ENCODE results near the gene AP5Z1.
A peak's percentile ranks its signal among the peaks of the same experiment; 100 is the strongest.

Gene AP5Z1

DNA sequence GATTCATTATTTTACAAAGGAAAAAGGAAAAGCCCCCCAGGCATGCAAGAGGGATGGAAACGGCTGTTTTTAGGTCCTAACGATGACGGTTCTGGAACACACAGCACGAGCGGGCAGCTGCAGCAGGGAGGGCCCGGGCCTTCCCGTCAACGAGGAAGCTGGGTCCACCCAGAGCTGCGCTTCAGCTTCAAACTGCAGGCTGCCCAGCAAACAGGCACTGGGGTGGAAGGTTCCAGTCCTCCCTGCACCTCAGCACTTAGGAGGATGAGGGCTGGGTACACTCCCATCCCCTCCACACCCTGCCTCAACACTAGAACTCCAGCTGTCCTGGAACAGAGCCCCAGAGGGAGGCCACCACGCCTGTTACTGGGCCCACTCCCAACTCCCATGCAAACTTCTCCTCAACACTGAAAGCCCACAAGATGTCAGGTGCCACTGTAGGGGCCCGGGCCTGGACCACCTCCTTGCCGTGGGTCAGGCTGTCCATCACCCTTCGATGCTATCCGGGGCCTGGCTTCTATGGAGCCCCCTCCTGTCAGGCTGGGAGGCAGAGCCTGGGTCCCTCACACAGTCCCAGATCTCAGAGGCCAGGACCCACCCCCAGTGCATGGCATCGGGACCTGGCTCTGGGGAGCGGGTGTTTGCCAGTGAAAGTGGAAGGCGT, 53.4 kb downstream of the AP5Z1 start:
- DNase-seq = no peak

DNA sequence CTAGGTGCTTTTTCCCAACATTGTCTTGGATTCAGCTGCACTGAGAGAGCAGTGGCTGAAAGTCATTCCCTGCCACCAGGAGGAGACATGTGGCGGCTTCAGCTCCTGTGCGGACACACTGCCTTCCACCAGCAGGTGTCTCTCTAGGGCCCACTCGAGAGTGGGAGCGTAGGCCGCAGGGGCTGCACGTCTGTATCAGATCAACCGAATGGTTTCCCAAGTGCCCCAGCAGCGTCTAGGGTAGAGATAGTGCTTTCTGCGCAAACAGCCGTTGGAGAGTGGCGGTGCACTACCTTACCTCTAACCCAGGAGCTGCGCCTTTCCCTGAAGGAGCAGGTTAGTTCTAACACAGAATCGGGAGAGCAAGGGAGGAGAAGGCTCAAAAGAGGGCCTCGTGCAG, 54.8 kb downstream of the AP5Z1 start:
- DNase-seq = peak; percentile 60

DNA sequence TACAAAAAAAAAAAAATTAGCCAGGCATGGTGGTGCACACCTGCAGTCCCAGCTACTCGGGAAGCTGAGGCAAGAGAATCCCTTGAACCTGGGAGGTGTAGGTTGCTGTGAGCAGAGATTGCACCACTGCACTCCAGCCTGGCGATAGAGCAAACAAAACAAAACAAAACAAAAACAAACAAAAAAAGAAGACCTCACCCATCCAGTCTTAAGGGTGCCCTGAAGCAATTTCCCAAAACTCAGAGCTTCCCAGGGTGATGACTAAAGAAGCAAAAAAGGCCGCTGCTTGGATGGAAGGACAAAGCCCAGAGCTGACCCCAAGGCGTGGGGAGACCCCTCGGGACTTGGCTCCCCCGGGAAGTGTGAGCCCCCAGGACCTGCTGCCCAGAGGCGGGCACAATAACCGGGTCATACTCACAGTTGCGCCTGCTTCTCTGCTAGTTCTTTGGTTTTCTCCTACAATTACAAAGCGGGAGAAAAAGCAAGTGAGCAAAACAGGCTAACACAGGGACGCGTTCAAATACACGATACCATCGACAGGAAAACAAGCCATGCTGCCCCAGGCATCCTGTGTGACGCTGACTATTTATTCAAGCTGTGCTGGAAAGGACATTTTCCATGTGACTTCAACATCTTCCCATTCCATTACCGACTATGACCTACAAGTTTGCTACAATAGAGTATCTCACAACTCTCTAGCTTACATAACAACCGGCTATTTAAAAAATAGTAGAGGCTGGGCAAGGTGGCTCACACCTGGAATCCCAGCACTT, 56.5 kb downstream of the AP5Z1 start:
- no peak for DNase-seq

DNA sequence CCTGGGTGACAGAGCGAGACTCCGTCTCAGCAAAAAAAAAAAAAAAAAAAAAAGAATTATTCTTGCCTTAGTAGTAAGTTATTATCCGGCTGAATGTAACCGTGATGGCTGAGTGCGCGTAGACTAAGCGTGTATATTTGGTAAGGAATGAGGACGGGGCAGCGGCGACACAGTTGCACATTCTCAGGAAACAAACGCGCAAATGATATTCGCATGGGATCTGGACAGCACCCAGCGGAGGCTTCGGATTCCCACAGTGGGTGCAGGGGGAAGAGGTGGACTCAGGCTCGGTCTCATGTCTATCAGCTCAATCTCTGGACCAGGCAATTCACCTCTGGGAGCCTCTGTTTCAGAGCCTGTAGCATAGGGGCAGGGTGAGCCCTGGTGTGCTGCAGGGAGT, 57.3 kb downstream of the AP5Z1 start:
- no peak for DNase-seq

DNA sequence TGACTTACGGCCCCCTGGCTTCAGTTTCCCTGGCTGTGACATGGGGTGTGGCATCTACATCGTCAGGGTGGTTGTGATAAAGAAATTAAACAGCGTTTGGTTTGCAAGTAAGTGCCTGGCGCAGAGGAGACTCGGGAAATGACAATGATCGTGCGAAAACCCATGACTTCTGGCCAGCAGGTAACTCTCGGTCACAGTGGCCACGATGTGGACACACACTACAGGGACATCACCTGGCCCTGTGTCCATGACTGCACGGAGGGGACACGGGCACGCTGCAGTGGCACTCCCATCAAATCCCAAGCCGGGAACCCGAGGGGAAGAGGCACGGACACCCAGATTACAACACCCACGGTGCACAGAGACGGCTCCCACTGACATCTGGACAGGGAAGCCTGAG, 57.8 kb downstream of the AP5Z1 start:
- DNase-seq = no peak

DNA sequence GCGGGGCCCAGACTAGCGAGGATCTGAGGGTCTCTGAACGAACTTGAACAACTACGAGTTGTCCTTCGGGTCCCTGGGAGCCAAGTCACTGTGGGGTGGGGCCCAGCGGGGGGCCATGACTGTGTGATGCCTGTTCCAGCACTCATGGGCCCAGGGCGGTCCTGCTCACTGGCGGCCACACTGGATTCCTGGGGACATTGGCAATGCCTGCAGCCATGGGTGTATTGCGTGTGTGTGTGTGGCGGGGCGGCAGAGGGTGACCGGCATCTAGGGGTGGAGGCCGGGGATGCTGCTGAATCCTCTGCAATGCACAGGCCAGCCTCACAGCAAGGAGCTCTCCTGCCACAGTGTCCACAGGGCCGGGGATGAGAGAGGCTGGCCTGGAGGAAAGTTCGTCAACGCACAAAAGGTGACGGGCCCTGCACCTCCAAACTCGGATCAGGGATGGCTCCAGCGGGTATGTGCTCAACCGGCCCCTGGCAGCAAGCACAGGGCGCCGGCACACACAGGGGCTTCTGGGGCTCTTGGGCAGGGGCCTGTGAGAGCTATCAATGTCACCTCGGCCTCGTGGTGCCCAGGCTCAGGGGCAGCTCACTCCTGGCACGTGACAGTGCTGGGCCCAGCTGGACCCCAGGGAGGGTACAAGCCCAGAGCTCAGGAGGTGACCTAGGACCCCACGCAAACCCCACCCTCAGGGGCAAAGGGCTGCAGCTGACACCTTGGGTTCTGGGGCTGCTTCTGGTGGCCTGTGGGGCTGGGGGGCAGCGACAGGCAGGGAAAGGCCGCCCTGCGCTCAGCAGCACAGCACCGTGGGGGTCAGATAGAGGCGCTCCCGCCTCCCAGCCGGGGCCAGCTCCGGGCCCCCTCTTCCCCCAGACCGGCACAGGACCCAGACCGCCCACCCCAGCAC, 58.5 kb downstream of the AP5Z1 start:
- no peak for DNase-seq

DNA sequence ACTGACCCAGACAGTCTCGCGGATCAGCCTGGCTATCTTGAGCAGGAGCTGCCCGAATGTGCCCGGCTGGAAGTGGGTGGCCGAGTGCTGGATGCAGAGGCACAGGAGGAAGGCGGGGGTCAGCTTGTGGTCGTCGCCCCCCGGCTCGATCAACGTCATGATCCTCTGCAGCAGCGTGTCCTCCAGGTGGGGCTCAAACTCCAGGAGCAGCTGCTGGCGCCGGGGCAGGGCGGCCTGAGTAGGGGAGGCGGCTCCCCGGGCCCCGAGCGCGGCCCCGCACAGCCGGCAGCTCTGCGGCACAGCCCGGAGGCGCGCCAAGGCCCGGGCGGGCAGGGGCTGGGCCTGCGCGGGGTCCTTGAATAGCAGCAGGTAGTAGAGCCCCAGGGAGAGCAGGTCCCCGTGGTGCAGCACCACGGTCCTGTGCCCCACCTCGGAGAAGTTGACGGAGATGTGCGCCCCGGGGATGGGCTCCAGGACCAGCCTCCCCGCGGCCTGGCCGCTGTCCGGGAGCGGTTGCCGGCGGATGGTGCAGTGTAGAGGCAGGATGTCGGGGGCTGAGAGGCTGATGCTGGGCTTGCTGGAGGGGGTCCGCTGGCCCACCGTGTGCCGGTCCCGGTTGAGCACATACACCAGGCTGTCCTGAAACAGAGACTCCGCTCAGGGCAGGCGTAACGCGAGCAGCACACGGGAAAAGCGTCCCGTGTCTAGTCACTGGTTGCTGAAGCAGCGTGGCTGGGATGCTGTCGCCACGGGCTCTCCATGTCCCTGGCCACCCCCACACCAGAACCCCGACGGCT, 59.4 kb downstream of the AP5Z1 start:
- DNase-seq = no peak

DNA sequence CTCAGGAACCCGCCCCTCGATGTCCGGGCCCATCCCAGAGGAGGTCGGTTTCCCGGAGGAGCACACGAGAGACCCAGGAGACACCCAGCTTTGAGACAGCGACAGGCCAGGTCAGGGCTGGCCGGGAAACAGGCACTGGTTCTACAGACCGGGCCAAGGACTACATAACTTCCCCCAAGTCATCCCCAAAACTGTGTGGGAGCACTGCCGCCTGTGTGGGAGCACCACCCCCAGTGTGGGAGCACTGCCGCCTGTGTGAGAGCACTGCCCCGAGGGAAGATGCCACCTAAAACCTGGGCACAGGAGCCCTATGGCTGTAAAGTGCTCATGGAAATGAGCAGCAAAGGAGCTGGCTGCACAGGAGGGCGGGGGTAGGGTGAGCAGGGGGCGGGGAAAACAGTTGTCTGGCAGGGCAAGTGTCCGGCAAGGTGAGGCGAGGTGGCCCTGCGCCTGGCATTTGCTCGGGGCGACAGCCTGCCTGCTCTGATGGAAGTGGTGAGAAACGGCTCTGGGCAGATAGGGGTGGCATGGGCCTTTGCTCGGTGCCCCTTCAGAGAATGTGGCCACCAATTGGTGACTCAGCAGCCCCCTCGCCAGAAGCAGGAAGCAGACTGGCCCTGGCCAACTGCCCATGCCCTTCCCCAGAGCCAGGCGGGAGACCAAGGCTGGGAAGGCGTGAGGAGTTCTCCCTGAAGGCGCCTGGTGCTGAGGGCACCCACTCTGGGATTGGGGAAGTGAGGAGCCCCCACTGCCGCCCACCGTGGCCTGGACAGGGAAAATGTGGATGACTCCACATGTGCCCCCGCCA, 60.2 kb downstream of the AP5Z1 start:
- DNase-seq = no peak

DNA sequence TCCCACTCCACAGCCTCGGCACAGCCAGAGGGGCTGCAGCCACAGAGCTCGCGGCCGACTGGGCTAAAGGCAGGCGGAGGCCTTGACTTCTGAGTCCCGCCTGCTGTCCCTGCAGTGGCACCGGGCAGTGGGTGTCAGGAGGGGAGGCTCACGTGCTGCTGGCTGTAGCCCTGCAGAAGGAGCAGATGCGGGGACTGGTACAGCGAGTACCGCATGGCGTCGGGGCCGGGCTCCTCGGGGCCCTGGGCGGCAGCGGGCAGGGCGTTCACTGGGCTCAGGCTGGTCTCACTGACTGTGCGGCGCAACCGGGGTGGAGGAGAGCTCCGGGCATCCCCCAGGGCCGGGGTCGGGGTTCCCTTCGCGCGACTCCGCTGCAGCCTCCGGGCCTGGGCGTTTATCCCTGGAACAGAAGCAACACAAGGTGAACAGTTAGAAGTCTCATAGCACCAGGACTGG, 60.8 kb downstream of the AP5Z1 start:
- DNase-seq = no peak

DNA sequence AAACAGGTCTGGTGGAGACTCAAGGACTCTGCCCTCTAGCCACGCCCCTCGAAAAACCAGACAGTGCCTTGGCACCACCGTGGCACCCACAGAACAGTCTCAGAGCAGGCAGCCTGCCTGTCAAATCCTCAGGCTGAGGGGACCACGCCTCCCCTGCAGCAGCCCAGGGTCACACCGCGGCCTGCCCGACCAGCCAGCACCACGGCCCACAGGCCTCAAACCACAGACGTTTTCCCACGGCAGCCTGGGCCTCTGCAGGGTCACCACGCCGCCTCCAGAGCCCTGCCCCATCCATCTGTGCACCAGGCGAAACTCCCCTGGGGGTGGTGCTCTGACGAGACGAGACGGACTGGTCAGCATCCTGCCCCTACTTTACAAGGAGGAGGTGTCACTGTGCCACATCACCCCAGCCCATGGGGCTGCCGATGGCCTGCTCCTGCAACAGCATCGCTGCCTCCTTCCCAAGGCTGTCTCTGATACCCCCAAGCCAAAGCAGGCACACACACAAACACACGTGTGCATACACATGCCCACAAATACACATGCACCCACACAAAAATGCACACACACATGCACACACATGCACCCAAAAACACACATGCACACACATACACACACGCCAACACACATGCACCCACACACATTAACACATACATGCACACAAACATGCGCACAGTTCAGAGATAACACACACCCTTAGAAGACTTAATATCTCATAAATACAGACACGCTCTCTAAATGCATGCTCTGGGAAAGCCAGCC, 61.8 kb downstream of the AP5Z1 start:
- DNase-seq = no peak

DNA sequence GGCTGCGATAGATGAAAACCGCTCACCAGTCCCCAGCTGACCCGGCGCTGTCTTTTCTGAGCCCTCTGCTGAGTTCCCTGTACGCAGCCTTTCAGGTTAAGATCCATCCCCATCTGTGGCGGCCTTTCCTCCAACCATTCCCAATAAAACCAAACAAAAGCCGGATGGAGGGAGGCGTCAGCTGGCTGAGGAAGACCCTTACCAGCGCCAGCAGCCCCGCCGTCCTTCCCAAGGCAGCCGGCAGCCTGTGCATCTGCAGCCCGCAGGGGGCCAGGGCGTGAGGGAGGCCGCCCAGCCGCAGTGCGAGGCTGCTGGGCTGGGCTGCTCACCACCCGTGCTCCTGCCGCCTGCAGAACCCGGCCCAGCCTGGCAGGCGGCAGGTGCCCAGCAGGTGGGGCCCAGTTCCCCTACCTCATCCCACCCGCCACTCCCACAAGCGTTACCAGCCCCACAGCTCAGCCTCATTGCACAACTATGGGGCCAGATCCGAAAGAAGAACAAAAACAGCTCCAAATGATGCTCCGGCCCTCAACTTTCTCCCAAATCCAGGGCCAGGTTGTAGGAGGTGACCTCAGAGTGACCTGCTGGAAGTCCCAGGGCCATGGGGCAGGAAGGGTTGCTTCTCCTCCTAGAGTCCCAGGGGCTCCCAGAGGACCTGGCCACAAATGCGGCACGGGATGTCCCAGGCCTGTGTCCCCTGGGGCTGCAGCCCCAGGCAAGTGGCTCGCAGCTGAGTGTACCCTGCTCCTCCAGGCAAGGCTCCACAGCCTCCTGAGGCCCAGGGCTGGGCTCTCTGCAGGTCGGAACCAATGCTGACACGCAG, 62.6 kb downstream of the AP5Z1 start:
- no peak for DNase-seq

DNA sequence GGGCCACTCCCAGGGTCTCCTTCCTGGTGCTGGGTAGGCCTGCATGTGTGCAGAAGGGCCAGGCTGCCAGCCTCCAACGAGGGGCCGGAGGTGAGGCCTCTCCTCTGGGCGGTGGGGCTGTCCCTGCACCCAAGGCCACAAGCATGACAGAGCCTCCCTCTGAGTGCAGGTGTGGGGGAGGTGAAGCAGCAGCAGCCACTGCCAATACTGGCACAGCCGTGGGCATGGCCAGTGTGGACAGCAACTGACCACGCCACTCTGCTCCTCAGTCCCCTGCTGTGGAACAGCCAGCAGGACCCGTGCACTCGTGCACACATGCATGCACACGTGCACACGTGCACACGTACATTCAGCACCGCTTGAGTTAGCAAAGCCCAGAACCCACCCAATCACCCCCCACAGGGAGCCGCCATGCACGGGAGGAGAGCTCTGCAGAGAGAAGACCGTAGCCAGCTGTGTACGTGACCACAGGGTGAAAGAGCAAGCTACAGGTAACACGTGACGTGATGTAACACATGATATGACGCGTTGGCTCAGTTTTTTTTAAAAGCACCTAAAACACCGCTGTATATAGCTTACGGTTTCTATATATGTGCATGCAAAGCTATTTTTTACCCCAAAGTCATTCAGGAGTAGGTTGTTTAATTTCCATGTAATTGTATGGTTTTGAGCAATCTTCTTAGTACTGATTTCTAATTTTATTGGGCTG, 63.4 kb downstream of the AP5Z1 start:
- no peak for DNase-seq

DNA sequence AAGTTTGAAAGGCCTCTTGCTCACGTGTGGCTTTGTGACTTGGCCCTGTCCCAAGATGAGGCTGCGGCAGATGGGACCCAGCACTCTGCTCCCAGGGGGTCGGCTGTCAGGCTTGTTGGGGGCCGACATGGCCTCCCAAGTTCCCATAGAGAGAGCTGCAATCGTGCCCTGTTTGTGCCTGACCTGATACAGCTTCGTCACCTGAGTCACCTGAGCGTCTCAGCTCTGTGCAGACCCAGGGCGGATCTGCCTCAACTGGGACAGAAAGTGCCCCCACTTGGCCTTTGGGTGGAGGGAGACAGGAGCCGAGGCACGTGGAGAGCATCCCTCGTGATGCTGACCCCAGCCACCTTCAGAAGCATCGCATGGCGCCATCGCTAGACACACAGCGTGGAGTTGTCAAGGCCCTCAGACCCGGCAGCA, 64.7 kb downstream of the AP5Z1 start:
- DNase-seq = no peak

All from stimulated activated CD4-positive, alpha-beta T cell treated with anti-CD3 and anti-CD28 coated beads, Interleukin-4, amount 100 ng/mL, for 24 hours (primary cell).